ENCODE data around the gene SCAI. TPM values are rescaled to one million over a fixed set of nuclear protein-coding genes. Genes with fewer than 3 reads are reported as not detected.

SCAI gene
- total and polyA plus RNA-seq, 9 of the 15 experiments (the other 6 are each of a cell fraction or from before 2014, with no cell fraction given) = 0.70 to 12.4 (median 4.2) TPM

GRCh38 chr9:124940894-124941678, 202.2 kb downstream of the SCAI start, which contains the start of gene GOLGA1 (continued):
- no peak for TF ChIP-seq E2F4 (CRISPR knock-in tag; IDR thresholded peaks at IDR 0.05; ENCODE audit: low read depth)
- TF ChIP-seq, protein P1, sequence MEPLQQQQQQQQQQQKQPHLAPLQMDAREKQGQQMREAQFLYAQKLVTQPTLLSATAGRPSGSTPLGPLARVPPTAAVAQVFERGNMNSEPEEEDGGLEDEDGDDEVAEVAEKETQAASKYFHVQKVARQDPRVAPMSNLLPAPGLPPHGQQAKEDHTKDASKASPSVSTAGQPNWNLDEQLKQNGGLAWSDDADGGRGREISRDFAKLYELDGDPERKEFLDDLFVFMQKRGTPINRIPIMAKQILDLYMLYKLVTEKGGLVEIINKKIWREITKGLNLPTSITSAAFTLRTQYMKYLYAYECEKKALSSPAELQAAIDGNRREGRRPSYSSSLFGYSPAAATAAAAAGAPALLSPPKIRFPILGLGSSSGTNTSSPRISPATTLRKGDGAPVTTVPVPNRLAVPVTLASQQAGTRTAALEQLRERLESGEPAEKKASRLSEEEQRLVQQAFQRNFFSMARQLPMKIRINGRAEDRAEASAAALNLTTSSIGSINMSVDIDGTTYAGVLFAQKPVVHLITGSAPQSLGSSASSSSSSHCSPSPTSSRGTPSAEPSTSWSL (CRISPR knock-in tag; IDR thresholded peaks at IDR 0.05; ENCODE audit: borderline replicate concordance) = no peak
- TF ChIP-seq ZNF644 (tag; IDR thresholded peaks at IDR 0.05; ENCODE audit: low read depth) = 0 out of 2 replicates have a peak, but pooled peaks have one; percentile 50
- no peak for TF ChIP-seq GTF2F1 (IDR thresholded peaks at IDR 0.05; ENCODE audit: low read depth, low read length)
- no peak; the same call in 1 of the 2 replicates for TF ChIP-seq STAT5A (IDR thresholded peaks at IDR 0.05; ENCODE audit: borderline replicate concordance, low read length)
- no peak for TF ChIP-seq ZNF224 (CRISPR knock-in tag; IDR thresholded peaks at IDR 0.05)
- TF ChIP-seq POLR2G (IDR thresholded peaks at IDR 0.05; ENCODE audit: low read depth, low read length) = peak; percentile 98
- TF ChIP-seq OTX1 (CRISPR knock-in tag; IDR thresholded peaks at IDR 0.05) = no peak
- TF ChIP-seq, protein P2, sequence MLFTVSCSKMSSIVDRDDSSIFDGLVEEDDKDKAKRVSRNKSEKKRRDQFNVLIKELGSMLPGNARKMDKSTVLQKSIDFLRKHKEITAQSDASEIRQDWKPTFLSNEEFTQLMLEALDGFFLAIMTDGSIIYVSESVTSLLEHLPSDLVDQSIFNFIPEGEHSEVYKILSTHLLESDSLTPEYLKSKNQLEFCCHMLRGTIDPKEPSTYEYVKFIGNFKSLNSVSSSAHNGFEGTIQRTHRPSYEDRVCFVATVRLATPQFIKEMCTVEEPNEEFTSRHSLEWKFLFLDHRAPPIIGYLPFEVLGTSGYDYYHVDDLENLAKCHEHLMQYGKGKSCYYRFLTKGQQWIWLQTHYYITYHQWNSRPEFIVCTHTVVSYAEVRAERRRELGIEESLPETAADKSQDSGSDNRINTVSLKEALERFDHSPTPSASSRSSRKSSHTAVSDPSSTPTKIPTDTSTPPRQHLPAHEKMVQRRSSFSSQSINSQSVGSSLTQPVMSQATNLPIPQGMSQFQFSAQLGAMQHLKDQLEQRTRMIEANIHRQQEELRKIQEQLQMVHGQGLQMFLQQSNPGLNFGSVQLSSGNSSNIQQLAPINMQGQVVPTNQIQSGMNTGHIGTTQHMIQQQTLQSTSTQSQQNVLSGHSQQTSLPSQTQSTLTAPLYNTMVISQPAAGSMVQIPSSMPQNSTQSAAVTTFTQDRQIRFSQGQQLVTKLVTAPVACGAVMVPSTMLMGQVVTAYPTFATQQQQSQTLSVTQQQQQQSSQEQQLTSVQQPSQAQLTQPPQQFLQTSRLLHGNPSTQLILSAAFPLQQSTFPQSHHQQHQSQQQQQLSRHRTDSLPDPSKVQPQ (CRISPR knock-in tag; IDR thresholded peaks at IDR 0.05; ENCODE audit: borderline replicate concordance) = no peak
- TF ChIP-seq SMAD3 (CRISPR knock-in tag; conservative IDR thresholded peaks at IDR 0.05) = peak; percentile 80; the same call in 1 of the 2 replicates
- TF ChIP-seq, protein P3, sequence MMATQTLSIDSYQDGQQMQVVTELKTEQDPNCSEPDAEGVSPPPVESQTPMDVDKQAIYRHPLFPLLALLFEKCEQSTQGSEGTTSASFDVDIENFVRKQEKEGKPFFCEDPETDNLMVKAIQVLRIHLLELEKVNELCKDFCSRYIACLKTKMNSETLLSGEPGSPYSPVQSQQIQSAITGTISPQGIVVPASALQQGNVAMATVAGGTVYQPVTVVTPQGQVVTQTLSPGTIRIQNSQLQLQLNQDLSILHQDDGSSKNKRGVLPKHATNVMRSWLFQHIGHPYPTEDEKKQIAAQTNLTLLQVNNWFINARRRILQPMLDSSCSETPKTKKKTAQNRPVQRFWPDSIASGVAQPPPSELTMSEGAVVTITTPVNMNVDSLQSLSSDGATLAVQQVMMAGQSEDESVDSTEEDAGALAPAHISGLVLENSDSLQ (IDR thresholded peaks at IDR 0.05) = no peak; the same call in 1 of the 2 replicates
- TF ChIP-seq MXD1 (CRISPR knock-in tag; IDR thresholded peaks at IDR 0.05; ENCODE audit: borderline replicate concordance, poor library complexity, severe bottlenecking) = no peak
- no peak for TF ChIP-seq THRA (IDR thresholded peaks at IDR 0.05)
- TF ChIP-seq HNRNPLL (IDR thresholded peaks at IDR 0.05; ENCODE audit: low read depth, low read length, poor library complexity, severe bottlenecking) = no peak
- peak; percentile 94 for TF ChIP-seq POLR2AphosphoS5 (IDR thresholded peaks at IDR 0.05; ENCODE audit: control insufficient read depth, insufficient read depth, low read depth, low read length)

All from K562 (cell line).